Natural killer cell (primary cell): ENCODE measurements around the gene GJC1. TPM values are rescaled to one million over a fixed set of nuclear protein-coding genes. Genes with fewer than 3 reads are reported as not detected.
"Not testable (repeated sequence)": the region's sequence is repeated elsewhere in the genome, so short reads cannot be mapped to it uniquely, and the experiment has no call there.

Experiments
- ATAC-seq, 3 donors: fragments of 150-1000 bp in 2 of 3; fragments of 200-7000 bp in 1 of 3; cut with Tn5 transposase; 1 replicate in 1 of 3; 2 replicates in 2 of 3; pipeline ENCODE4 v1.10.0; 2021; ENCODE audit warnings: mild to moderate bottlenecking in 2 of 3, moderate library complexity in 2 of 3
- DNase-seq, 2 donors: peaks; one replicate each; pipeline versions ENCODE4 v3.0.0 to v3.0.0-alpha.2; 2013 to 2021; ENCODE audit warnings: mixed read lengths in 1 of 2
- H3K27ac ChIP-seq: one replicate; pipeline ENCODE4 v1.5.1; 2013; ENCODE audit warnings: mild to moderate bottlenecking, low read length
- H3K27me3 ChIP-seq: one replicate; pipeline ENCODE4 v1.6.1; 2013; ENCODE audit warnings: low read length; ENCODE audit not compliant: control insufficient read depth, insufficient read depth
- H3K36me3 ChIP-seq: one replicate; pipeline ENCODE4 v1.6.1; 2013; ENCODE audit warnings: low read length; ENCODE audit not compliant: control insufficient read depth, insufficient read depth
- H3K4me1 ChIP-seq: one replicate; pipeline ENCODE4 v1.6.1; 2013; ENCODE audit warnings: low read length; ENCODE audit not compliant: control insufficient read depth, insufficient read depth
- H3K4me3 ChIP-seq: one replicate; pipeline ENCODE4 v1.5.1; 2013; ENCODE audit warnings: low read length
- H3K9me3 ChIP-seq: one replicate; pipeline ENCODE4 v1.6.1; 2013; ENCODE audit warnings: low read length; ENCODE audit not compliant: control insufficient read depth, insufficient read depth
- H3K27ac Mint-ChIP-seq, 2 donors: one replicate each; pipeline ENCODE4 v1.8.0; 2022; ENCODE audit warnings: mild to moderate bottlenecking in 2 of 2, mixed read lengths in 2 of 2, moderate library complexity in 1 of 2
- H3K27me3 Mint-ChIP-seq, 2 donors: one replicate each; pipeline ENCODE4 v1.8.0; 2022; ENCODE audit warnings: low read depth in 2 of 2, mixed read lengths in 2 of 2
- H3K36me3 Mint-ChIP-seq: one replicate; pipeline ENCODE4 v1.8.0; 2022; ENCODE audit warnings: mixed read lengths
- H3K4me1 Mint-ChIP-seq, 2 donors: one replicate each; pipeline ENCODE4 v1.8.0; 2022; ENCODE audit warnings: mixed read lengths in 2 of 2
- H3K4me3 Mint-ChIP-seq: one replicate; pipeline ENCODE4 v1.8.0; 2022; ENCODE audit warnings: mild to moderate bottlenecking, moderate library complexity, mixed read lengths
- H3K9me3 Mint-ChIP-seq, 2 donors: one replicate each; pipeline ENCODE4 v1.8.0; 2022; ENCODE audit warnings: mixed read lengths in 2 of 2
- WGBS: methylation state at CpG from one replicate; pipeline ENCODE4 v1.1.7; 2013; ENCODE audit warnings: missing lambda C conversion rate; ENCODE audit not compliant: insufficient coverage; 5-methylcytosine and 5-hydroxymethylcytosine counted together
- intact Hi-C: fragments of 100-400 bp; cut with micrococcal nuclease; formaldehyde crosslinking; loops from one replicate; pipeline ENCODE4 v1.14.2; 2022
- total RNA-seq, 4 donors: library from RNA; stranded (reverse); fragments of 120-200 nt in 1 of 4; gene quantifications; one replicate each; pipeline versions ENCODE4 v1.2.3 to v1.2.4, GENCODE V29; 2013 to 2022
- TF ChIP-seq, protein P1 (sequence below): fragments of 200-600 bp; IDR thresholded peaks from one replicate; pipeline ENCODE4 v1.8.0; 2022; ENCODE audit warnings: antibody characterized with exemption

The GJC1 gene
- total RNA-seq, 3 donors from 2014 or later (not counting 1 experiment from before 2014, with no cell fraction given) = 0.16 TPM; not detected in 2

DNA sequence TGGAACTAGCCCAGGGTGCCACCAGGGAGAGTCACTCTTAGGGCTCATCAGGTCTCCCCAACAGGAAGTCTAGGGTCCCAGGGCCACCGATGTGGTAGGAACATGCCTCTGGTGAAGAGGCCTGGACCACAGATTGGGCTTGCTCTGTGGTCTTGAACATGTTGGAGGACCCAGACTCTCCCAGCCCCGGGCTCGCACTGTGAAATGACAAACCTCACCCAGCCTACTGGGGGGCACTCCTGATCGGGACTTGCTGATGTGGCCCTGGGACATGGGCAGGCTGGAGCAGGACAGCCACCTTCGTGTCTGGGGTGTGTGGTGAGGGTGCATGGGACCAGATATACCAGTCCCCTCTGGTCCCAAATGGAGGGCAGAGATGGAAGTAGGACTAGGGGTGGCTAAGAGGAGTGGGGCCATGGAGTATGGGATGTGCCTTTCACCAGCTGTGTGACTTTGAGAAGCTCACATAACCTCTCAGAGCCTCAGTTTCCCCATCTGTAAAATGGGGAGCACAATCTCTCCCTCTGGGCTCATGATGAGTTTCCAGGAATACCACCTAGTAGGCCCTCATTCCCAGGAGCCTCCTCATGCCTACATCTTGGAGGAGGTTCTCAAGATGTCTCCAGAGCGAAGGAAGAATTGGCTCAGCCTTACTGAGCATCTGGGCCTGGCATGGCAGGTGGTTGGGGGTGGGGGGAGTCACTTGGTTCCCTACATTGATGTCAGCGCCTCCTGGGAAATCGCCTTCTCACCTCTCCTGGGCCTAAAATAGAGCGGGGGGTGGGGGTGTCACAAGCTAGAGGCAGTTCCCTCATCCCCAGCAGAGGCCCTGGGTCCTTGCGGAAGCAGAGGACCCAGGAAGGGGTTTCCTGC lies 72.8 kb downstream of the GJC1 start:
- Mint-ChIP-seq H3K27me3 (peaks cover 0 to 25% of the 10 kb centered on the region in 2 donors), H3K4me3 (no peak overlapping the region), H3K4me1 (no peaks in the 10 kb centered on the region), H3K27ac (no peak overlapping the region), H3K9me3 (no peaks in the 10 kb centered on the region), H3K36me3 (no peaks in the 10 kb centered on the region)
- 81% methylated on average over 10 of the region's 10 CpGs for WGBS
- no peak for DNase-seq
- no peak for ATAC-seq
- TF ChIP-seq, protein P1, sequence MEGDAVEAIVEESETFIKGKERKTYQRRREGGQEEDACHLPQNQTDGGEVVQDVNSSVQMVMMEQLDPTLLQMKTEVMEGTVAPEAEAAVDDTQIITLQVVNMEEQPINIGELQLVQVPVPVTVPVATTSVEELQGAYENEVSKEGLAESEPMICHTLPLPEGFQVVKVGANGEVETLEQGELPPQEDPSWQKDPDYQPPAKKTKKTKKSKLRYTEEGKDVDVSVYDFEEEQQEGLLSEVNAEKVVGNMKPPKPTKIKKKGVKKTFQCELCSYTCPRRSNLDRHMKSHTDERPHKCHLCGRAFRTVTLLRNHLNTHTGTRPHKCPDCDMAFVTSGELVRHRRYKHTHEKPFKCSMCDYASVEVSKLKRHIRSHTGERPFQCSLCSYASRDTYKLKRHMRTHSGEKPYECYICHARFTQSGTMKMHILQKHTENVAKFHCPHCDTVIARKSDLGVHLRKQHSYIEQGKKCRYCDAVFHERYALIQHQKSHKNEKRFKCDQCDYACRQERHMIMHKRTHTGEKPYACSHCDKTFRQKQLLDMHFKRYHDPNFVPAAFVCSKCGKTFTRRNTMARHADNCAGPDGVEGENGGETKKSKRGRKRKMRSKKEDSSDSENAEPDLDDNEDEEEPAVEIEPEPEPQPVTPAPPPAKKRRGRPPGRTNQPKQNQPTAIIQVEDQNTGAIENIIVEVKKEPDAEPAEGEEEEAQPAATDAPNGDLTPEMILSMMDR = no peak
- H3K36me3 ChIP-seq = no peaks in the 10 kb centered on the region
- no peaks in the 10 kb centered on the region for H3K9me3 ChIP-seq
- H3K4me1 ChIP-seq = peaks cover 11% of the 10 kb centered on the region
- peaks cover 16% of the 10 kb centered on the region for H3K27me3 ChIP-seq
- no peak overlapping the region for H3K4me3 ChIP-seq
- no peak overlapping the region for H3K27ac ChIP-seq
- intact Hi-C loops = no loop called here

DNA sequence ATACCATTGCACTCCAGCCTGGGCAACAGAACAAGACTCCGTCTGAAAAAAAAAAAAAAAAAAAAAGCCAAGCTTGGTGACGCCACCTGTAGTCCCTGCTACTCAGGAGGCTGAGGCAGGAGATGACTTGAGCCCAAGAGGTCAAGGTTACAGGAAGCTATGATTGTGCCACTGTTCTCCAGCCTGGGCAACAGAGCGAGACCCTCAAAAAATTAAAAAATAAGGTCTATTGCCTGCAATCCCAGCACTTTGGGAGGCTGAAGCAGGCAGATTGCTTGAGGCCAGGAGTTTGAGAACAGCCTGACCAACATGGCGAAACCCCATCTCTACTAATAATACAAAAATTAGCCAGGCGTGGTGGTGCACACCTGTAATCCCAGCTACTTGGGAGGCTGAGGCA lies 74.9 kb downstream of the GJC1 start:
- H3K4me1 Mint-ChIP-seq, H3K36me3 Mint-ChIP-seq, H3K27ac Mint-ChIP-seq, H3K36me3 ChIP-seq, H3K9me3 Mint-ChIP-seq, H3K4me3 Mint-ChIP-seq, intact Hi-C loops, H3K27ac ChIP-seq, H3K9me3 ChIP-seq, H3K4me3 ChIP-seq, ATAC-seq, DNase-seq: not testable (repeated sequence)
- Histone ChIP-seq H3K4me1 (peaks cover 11% of the 10 kb centered on the region), H3K27me3 (peaks cover 10% of the 10 kb centered on the region)
- peaks cover 0 to 16% of the 10 kb centered on the region in 2 donors for H3K27me3 Mint-ChIP-seq
- 95% methylated on average over 5 of the region's 5 CpGs for WGBS

DNA sequence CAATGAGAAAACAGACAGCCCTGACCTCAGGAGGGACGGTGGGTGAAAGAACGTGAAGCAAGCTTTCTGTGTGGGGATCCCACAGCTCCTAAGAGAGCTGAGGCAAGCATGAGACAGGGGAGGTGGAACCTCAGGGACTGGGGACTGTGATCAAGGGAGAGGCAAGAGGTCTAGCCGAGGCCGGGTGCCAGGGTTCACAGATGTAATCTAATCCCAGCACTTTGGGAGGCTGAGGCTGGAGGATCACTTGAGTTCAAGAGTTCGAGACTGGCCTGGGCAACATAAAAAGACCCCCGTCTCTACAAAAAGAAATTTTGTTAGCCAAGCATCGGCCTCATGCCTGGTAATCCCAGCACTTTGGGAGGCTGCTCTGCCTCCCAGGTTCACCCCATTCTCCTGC lies 75.8 kb downstream of the GJC1 start:
- Histone ChIP-seq H3K36me3 (no peaks in the 10 kb centered on the region), H3K9me3 (no peaks in the 10 kb centered on the region), H3K27ac (no peak overlapping the region), H3K4me3 (no peak overlapping the region), H3K4me1 (peaks cover 6% of the 10 kb centered on the region), H3K27me3 (peaks cover 1% of the 10 kb centered on the region)
- TF ChIP-seq, protein P1 = no peak
- no peaks in the 10 kb centered on the region for H3K9me3 Mint-ChIP-seq
- H3K27me3 Mint-ChIP-seq = peaks cover 0 to 16% of the 10 kb centered on the region in 2 donors
- no peak overlapping the region for H3K4me3 Mint-ChIP-seq
- H3K4me1 Mint-ChIP-seq = no peaks in the 10 kb centered on the region
- ATAC-seq (no peak), DNase-seq (no peak)
- intact Hi-C loops = no loop called here
- H3K27ac Mint-ChIP-seq = no peak overlapping the region
- WGBS = 88% methylated on average over 7 of the region's 7 CpGs
- H3K36me3 Mint-ChIP-seq = no peaks in the 10 kb centered on the region

DNA sequence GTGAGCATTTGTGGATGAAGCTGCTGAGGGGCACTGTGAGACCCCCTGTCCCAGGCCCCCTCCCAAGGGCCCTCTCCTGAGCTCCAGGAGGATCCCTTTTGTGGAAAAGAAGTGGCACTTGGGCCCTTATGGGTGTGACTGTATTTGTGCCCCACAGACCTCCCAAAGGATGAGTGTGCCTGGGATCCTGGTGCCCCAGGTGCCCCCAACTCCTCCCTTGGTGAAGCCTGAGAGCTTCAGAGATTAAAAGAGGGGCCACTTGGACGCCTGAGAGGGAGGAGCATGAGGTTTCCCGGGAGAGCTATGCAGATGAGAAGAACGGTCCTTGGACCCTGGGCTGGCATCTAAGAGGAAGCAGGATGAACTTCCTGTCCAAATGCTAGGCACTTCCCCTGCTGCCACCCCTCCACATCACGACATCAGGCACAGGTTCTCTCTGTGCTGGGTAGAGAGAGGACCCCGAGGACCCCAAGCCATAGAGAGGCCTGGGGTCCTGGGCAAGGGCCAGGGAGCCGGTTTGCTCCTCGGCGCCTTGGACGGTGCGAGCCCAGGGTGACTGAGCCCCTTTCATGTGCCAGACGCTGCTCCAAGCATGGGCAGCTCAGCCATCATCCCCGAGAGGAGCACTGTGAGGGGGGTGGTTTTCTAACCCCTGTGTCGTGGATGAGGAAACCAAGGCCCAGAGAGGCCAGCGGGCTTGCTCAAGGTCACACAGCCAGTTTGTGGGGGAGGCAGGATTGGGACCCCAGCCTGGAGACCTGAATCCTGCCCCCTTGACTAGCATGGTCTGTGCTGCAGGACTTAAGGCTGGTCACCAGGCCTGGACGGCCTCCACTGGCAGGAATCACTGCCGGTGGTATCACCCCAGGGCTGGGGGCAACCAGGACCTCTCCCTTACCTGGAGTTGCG lies 76.9 kb downstream of the GJC1 start:
- DNase-seq (no peak), ATAC-seq (no peak)
- Histone ChIP-seq H3K27me3 (no peaks in the 10 kb centered on the region), H3K4me1 (peaks cover under 1% of the 10 kb centered on the region), H3K27ac (no peak overlapping the region), H3K9me3 (no peaks in the 10 kb centered on the region), H3K4me3 (no peak overlapping the region), H3K36me3 (no peaks in the 10 kb centered on the region)
- no peak overlapping the region for H3K27ac Mint-ChIP-seq
- no peak overlapping the region for H3K4me3 Mint-ChIP-seq
- TF ChIP-seq, protein P1 = no peak
- peaks cover 0 to 15% of the 10 kb centered on the region in 2 donors for H3K27me3 Mint-ChIP-seq
- intact Hi-C loops = no loop called here
- no peaks in the 10 kb centered on the region for H3K9me3 Mint-ChIP-seq
- H3K4me1 Mint-ChIP-seq = no peaks in the 10 kb centered on the region
- H3K36me3 Mint-ChIP-seq = no peaks in the 10 kb centered on the region
- WGBS = 91% methylated on average over 17 of the region's 17 CpGs
